HPDE6-E6E7 (cell line): ENCODE data around the gene CPSF3.
"Not testable (repeated sequence)": the region's sequence is repeated elsewhere in the genome, so short reads cannot be mapped to it uniquely, and the experiment has no call there.

ENCODE experiments used
- DNase-seq: peaks from one replicate; pipeline ENCODE4 v3.0.0; 2011; ENCODE audit warnings: missing footprints; ENCODE audit errors: extremely low spot score

Gene CPSF3

GRCh38 chr2:9394816-9395215, 28.6 kb upstream of the CPSF3 start:
- no peak for DNase-seq

- DNase-seq: no peak
Observed at GRCh38 chr2:9397201-9397600, 26.3 kb upstream of the CPSF3 start.

- DNase-seq: not testable (repeated sequence)
Observed at GRCh38 chr2:9398251-9398650, 25.2 kb upstream of the CPSF3 start.

- no peak for DNase-seq
Observed at GRCh38 chr2:9398881-9399780, 24.3 kb upstream of the CPSF3 start.

GRCh38 chr2:9400268-9401058, 23.0 kb upstream of the CPSF3 start:
- DNase-seq: no peak

GRCh38 chr2:9401059-9401547, 22.4 kb upstream of the CPSF3 start:
- no peak for DNase-seq

GRCh38 chr2:9401646-9402371, 21.6 kb upstream of the CPSF3 start:
- DNase-seq: no peak

GRCh38 chr2:9403924-9404323, 19.5 kb upstream of the CPSF3 start:
- no peak for DNase-seq

- no peak for DNase-seq
Observed at GRCh38 chr2:9404451-9404850, 19.0 kb upstream of the CPSF3 start.

- no peak for DNase-seq
Observed at GRCh38 chr2:9405636-9406035, 17.8 kb upstream of the CPSF3 start.

- DNase-seq: no peak
Observed at GRCh38 chr2:9406529-9407362, 16.7 kb upstream of the CPSF3 start.

- DNase-seq: no peak
Observed at GRCh38 chr2:9407363-9407811, 16.1 kb upstream of the CPSF3 start.

- DNase-seq: no peak
Observed at GRCh38 chr2:9408641-9409151, 14.8 kb upstream of the CPSF3 start.

- no peak for DNase-seq
Observed at GRCh38 chr2:9410108-9410507, 13.3 kb upstream of the CPSF3 start.

- DNase-seq: no peak
Observed at GRCh38 chr2:9412781-9413180, 10.7 kb upstream of the CPSF3 start.

GRCh38 chr2:9415516-9416169, 7.8 kb upstream of the CPSF3 start:
- DNase-seq: no peak

GRCh38 chr2:9416267-9416961, 7.0 kb upstream of the CPSF3 start:
- peak; percentile 89 for DNase-seq

GRCh38 chr2:9416962-9417316, 6.5 kb upstream of the CPSF3 start:
- DNase-seq: no peak

GRCh38 chr2:9417725-9418124, 5.7 kb upstream of the CPSF3 start:
- DNase-seq: no peak

GRCh38 chr2:9418746-9419145, 4.7 kb upstream of the CPSF3 start:
- no peak for DNase-seq
